T1000 (cell line): ENCODE data around the gene GJA4.
"Not testable (repeated sequence)": the region's sequence is repeated elsewhere in the genome, so short reads cannot be mapped to it uniquely, and the experiment has no call there.

ENCODE experiments used
- DNase-seq: peaks from one replicate; lab custom pipeline; 2025; ENCODE audit warnings: mixed read lengths; lab: John Stamatoyannopoulos, UW

Gene GJA4

DNA sequence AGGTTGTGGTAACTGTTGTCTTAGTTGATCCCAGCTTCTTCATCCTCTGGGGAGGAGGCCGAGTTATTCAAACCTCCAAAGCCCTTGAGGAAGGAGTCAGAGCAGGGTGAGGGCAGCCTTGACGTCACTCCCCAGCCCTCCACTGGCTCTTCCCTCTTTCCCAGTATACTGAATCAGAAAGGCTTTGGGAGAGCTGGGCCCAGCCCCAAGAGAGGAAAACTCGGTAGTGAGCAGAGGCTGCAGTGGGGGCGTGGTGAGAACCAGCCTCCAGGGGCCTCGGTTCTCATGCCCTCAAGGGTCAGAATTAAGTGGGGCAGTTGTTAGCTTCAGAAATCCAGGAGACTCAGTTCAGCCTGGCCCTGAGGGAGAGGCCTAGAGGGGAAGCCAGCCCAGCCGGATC, 1.8 kb upstream of the GJA4 start:
- DNase-seq: no peak

DNA sequence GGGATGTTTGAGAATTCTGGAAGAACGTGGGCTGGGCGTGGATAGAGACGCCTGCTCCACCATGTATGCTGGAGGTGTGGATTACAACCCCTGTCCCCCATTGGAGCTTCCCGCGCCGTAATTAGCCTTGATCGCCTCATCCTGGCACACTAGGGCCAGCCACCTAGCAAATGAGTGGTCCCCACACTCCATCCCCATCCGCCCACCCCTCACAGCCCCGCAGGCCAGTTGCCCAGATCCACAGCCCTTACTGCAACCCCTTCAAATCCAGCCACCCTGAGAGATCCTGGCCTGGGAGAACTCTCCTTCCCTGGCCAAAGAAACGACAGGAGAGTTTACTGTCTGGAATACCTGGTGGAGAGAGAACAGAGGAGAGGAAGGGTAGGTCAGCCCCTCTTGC, 375 bp upstream of the GJA4 start:
- DNase-seq: no peak

DNA sequence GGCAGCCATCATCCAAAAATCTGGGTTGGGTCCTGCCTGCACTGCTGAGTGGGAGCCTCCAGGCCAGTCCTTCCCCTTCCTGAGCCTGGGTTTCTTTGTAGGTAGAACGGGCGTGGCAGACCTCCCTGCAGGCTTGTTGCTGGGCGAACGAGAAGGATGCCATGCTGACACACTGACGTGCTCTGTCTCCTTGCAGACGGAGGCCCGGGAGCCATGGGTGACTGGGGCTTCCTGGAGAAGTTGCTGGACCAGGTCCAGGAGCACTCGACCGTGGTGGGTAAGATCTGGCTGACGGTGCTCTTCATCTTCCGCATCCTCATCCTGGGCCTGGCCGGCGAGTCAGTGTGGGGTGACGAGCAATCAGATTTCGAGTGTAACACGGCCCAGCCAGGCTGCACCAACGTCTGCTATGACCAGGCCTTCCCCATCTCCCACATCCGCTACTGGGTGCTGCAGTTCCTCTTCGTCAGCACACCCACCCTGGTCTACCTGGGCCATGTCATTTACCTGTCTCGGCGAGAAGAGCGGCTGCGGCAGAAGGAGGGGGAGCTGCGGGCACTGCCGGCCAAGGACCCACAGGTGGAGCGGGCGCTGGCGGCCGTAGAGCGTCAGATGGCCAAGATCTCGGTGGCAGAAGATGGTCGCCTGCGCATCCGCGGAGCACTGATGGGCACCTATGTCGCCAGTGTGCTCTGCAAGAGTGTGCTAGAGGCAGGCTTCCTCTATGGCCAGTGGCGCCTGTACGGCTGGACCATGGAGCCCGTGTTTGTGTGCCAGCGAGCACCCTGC, 1.4 kb downstream of the GJA4 start:
- DNase-seq: no peak

DNA sequence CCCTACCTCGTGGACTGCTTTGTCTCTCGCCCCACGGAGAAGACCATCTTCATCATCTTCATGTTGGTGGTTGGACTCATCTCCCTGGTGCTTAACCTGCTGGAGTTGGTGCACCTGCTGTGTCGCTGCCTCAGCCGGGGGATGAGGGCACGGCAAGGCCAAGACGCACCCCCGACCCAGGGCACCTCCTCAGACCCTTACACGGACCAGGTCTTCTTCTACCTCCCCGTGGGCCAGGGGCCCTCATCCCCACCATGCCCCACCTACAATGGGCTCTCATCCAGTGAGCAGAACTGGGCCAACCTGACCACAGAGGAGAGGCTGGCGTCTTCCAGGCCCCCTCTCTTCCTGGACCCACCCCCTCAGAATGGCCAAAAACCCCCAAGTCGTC, 2.0 kb downstream of the GJA4 start:
- no peak for DNase-seq

DNA sequence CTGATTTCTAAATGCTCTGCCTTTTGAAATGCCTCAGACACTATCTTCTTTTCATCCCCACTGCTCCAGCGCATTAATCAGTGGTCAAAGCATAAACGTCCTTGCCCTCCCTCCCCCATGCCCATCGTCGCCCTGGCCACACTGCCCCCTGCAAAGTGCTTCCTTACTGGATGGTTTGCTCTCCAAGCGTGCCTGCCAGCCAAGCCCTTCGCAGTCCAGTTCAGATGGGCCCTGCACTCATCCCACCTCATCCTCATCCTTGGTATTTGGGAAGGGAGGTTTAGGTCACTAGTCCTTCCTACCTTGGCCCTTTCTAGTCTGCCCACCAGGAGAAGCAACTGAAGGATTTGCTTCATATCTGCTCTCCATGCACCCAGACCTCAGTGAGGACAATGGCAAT, 3.1 kb downstream of the GJA4 start:
- no peak for DNase-seq

DNA sequence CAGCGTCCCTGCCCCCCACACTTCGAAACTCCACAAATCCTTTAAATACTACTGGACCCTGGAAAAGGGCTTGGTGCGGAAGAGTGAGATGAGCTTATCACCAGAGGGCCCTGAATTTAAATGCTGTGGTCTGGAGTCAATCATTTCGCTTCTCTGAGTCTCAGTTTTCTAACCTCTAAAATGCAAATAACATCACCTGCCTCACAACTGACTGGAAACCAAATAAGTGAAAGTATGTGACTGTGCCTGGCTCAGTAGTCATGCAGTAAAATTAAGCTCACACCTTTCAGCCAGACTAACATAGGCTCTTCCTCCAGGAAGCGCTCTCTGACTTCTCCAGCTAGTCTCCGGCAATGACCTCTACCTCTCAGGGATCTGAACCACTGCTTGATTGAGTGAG, 4.2 kb downstream of the GJA4 start:
- no peak for DNase-seq

DNA sequence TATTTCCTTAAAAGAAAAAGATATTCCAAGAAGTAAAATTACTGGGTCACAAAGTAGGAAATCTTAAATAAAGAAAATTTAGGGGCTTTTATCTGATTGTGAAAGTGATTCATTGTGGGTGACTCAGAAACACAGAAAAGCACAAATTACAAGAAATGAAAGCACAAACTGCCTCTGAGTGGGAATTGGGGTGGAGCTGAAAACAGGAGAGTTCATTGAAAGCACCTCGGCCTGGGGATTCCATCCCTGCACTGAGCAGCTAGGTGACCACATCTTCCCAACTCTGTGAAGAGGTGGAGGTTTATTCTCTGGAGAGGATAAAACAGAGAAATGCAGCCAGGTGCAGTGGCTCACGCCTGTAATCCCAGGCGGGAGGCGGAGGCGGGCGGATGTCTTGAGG, 7.4 kb downstream of the GJA4 start:
- DNase-seq: no peak

DNA sequence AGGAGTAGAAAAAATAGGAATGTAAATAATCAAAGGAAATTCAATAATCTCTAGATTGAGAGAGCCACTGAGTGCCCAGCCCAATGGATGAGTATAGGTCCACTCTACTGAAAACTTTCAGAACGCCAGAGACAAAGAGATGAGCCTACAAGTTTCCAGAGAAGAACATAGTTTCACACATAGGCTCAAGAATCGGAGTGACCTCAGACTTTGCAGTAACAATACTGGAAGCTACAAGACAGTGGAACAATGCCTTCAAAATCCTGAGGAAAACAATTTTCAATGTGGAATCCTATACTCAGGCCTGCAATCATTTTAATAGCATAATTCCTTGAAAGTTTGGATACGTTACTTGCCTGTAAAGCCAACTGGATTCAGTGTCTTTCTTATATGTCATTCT, 11.0 kb downstream of the GJA4 start:
- no peak for DNase-seq

DNA sequence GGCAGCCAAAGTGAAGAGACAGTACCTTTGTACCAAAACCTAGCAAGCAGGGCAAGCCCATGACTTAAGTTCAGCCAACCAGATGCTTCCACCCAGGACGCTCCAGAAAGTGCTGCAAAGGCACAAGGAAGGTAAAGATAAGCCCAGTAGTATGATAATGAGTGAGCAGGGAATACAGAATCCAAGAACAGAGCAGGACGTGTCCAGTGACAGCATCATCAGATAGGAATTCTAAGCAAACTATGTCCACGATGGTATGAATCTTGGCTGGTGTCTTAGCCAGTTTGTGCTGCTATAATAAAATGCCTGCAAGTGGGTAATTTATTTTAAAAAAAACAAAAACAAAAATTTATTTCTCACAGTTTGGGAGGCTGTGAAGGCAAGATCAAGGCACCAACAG, 13.6 kb downstream of the GJA4 start:
- DNase-seq: no peak

DNA sequence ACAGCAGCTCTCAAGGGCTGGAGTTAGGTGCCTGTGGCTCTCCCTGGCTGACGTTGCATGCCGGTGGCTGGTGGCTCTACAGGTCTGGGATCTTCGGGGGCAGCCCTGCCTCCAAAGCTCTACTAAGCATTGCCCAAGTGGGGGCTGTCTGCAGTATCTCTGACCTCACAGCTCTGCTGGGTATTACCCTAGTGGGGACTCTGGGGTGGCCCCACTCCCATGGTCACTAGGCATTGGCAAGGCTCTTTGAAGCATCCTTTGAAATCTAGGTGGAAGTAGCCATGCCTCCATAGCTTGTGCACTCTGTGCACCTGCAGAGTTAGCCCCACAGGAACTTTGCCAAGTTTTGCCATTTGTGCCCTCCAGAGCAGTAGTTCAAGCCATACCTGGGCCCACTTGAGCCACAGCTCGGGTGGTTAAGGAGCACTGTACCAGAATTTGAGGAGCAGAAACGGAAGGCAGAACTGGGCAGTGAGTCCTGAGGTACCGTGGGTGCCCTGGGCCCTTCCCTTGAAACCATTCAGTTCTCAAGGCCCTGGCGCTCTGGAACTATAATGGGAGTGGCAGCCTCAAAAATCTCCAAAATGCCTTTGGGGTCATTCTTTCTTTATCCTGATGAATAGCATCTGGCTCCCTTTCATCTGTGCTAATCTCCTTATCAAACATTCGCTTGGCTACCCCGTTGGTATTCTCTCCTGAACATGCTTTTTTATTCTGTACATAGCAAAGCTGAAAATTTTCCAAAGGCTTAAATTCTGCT, 15.4 kb downstream of the GJA4 start:
- DNase-seq: no peak

DNA sequence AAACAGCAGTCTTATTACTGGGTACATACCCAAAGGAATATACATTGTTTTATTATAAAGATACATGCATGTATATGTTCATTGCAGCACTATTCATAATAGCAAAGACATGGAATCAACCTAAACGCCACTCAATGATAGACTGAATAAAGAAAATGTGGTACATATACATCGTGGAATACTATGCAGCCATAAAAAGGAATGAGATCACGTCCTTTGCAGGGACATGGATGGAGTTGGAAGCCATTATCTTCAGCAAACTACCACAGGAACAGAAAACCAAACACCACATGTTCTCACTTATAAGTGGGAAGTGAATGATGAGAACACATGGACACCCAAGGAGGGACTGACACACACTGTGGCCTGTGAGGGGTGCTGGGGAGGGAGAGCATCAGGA, 18.0 kb downstream of the GJA4 start:
- not testable (repeated sequence) for DNase-seq

DNA sequence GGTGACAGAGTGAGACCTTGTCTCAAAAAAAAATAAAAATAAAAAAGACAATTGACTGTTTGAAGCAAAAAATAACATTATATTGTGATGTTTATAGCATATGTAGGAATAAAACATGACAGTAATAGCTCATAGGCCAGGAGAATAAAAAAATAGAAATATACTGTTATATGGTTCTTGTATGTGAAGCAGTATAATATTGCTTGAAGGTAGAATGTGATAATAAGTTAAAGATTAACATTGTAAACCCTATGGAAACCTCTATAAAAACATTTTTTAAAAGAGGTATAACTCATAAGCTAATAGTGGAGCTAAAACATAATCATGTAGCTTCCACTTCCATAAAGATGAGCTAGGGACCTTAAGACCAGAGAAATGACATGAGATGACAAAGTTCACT, 23.5 kb downstream of the GJA4 start:
- DNase-seq: no peak

DNA sequence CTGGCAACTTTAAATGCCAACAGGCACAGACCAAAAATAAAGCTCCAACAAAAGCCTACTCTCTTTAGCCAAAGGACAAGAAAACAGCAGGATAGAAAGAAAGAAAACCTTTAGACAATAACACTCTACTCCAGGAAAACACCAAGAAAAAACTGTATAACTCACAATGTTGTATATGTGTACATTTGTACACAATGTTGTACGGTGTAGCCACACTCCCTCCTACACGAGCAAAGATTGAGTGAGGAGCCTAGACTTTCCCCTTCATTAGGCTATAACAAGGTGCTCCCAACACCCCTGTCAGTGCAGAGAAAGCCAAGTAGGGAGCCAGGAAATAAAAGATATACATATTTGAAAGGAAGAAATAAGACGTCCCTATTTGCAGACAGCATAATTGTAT, 24.0 kb downstream of the GJA4 start:
- DNase-seq: no peak

DNA sequence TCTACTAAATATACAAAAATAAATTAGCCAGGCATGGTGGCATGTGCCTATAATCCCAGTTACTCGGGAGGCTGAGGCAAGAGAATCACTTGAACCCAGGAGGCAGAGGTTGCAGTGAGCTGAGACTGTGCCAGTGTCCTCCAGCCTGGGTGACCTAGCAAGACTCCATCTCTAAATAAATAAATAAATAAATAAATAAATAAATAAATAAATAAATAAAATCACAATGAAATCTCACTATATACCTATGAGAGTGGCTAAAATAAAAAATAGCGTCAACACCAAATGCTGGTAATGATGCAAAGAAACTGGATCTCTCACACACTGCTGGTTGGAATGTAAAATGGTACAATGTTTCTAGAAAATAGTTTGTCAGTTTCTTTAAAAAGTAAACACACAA, 26.1 kb downstream of the GJA4 start:
- not testable (repeated sequence) for DNase-seq

DNA sequence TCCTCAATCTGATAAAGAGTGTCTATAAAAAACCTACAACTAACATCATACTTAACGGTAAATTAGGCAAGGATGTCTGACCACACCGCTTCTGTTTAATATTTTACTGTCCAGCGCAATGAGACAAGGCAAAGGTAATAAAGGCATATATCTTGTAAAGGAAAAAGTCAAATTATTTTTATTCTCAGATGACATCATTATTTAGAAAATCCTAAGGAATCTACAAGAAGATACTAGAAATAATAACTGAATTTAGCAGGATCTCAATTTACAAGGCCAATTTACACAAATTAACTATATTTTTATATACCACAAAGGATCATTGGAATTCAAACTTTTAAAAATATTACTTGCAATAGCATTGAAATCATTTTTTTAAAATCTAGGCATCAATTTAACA, 29.4 kb downstream of the GJA4 start:
- no peak for DNase-seq

DNA sequence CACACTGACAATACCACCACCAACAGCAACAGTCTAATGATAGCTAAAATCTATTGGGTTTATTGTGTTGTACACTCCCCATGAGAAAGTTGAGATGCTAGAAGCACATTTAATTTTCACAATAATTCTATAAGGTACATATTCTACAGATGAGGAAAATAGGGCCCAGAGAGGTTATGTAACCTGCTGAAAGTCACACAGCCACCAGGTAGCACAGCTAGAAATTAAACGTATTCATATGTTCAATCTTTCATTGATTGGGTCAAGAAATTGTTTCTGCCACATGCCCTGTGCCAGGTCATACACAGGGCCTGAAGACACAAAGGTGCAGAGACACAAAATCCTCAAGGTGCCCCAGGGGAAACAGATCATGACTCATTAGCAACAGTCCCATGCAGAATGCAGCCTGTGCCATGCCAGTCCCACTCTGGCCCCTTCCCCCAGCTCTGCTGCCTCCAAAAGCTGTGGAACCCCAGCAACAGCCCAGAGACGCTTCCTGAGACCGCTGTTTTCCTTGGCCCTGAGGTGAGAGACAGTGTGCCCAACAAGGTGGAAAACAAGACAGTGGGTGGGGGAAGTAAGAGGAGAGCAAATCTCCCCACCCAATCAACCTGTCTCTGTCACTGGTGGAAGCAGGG, 32.1 kb downstream of the GJA4 start:
- DNase-seq: no peak

DNA sequence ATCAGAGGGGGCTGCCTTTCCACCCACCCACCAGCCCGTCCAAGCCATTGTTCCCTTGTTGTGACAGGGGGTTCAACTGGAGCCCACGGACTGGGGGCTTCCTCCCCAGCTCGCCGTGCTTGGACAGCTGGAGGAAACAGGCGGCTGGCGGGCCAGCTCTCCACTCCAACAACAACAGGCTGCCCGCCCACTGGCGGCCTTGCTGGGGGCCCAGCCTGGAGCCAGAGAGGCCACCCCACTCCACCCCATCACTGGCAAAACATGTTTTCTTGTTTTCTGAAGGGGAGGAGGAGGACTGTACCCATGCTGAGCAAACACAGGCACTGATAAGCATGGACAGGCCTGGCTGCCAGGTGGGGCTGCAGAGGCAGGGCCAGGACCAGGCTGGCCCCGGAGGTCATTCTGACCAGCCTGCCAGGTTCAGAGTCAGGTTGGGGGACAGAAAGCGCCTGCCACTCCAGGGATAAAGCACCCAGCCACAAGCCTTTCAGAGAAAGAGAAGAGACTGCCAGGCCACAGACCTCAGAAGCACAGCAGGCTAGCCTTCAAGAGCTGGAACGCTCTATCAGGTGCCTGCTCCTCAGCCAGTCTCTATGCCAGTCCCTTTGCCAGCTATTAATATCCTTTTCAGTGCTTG, 32.8 kb downstream of the GJA4 start:
- DNase-seq: no peak

DNA sequence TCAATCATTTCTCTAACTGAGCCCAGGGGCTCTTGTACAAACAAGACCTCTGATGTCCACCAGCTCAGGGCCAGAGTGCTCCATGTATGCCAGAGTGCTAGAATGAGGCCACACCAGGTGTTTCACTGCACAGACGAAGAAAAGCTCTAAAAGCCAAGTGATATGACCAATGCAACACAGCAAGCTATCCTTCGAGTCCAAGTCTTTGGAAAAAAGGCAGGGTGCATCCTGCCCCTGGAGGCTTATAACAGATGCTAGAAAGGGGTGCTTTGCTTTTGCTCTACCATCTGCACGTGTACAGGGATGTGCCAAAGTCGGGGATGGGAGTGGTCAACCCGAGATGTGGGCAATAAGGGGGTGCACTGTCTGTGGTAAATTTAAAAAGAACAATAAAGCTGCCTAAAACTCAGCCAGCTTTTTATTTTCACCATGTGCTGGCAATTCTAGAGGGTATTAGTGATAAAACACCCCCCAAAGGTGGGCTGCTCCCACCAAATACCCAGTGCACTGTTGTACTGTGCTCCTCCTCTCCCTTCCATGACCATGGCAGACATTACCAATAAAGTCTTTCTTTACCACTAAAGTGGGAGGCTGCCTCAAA, 34.6 kb downstream of the GJA4 start:
- DNase-seq: no peak

DNA sequence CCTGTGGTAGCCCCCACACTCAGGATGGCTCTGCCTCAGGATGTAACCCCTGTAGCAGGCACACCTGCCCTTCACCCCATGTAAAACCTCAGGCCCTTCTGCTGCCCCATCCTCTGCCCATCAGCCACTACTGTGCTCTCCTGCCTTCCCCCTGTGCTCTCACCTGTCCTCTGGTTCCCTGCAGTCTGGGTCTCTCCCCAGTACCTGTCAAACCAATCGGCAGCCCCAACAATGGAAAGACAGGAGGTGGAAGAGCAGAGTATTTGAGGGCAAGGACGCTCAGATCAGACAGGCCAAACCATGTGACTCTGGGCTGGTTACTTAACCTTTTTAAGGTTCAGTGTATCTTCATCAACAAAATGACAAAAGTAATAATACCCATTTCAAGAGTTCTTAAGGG, 35.8 kb downstream of the GJA4 start:
- DNase-seq: no peak

DNA sequence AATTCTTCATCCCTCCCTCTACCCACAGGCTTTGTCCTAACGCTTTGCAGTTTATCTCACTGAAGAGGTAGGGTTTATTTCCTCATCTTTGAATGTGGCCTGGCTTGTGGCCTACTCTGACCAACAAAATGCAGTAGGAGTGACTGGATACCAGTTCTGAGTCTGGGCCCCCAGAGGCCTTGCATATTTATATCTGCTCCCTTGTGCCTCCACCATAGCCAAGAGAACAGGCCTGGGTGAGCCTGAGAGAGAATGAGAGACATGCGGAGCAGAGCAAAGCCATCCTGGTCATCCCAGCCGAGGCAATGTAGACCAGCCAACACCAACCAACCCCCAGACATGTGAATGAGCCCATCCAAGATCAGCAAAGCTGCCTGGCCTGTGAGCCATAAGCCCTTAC, 36.5 kb downstream of the GJA4 start:
- DNase-seq: no peak

DNA sequence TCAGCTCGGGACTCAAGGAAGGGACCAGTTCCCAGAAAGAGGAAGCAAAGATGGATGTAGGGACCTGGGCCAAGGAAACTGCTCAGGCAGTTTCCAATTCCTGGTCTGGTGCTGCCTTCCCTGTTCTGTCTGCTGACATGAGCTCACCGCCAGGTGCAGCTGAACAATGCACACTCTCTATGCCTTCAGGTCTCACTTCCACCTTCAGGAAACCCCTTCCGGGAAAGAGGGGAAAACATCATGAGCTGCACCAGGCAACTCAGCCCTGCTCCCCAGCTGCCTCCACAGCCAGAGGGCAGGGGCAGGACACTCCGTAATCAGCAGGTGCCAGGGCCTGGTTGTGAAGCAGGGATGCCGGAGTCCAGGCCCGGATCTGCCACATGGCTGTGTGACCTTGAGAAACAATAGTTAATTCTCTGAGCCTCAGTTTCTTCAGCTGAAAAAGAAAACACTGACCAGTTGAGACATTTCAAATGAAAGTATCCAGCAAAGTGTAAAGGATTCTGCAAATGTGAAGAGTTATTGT, 39.0 kb downstream of the GJA4 start:
- DNase-seq: no peak

DNA sequence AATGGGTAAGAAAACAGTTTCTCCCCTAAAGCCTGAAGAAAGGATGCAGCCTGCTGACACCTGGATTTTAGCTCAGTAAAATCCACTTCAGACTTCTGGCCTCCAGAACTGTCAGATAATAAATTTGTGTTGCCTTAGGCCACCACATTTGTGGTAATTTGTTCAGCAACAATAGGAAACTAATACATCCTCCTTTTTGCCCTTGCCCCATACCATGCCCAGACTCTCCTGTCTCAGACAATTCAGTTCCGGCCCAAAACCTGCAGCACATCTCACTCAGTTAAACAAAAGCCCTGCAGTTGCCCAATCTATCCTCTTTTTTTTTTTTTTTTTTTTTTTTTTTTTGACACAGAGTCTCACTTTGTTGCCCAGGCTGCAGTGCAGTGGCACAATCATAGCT, 40.9 kb downstream of the GJA4 start:
- DNase-seq: no peak
